Dermis microvascular lymphatic vessel endothelial cell (primary cell): Measurements from ENCODE around the gene CD22. TPM values are rescaled to one million over a fixed set of nuclear protein-coding genes. Genes with fewer than 3 reads are reported as not detected.
"Not testable (repeated sequence)": the region's sequence is repeated elsewhere in the genome, so short reads cannot be mapped to it uniquely, and the experiment has no call there.

Source experiments
- DNase-seq, 2 donors: peaks; one replicate each; pipeline versions ENCODE4 v3.0.0 to v3.0.0-alpha.2; 2010; ENCODE audit warnings: low read depth in 2 of 2
- total RNA-seq: library from RNA; depleted of rRNA; stranded (reverse); fragments of >200 nt; gene quantifications from 2 replicates; pipeline ENCODE4 v1.2.1, GENCODE V29; 2014

Gene CD22
- total RNA-seq, 1 donor from 2014 or later: 0.13 TPM

GRCh38 chr19:35357867-35358573, 29.0 kb downstream of the CD22 start, which contains the start of gene FFAR3:
TSS of gene FFAR3 (plus strand) at chr19:35358460. CDS start at chr19:35358891, 431 bp downstream.
- DNase-seq: peak; percentile 33 to 39

GRCh38 chr19:35358834-35359233, 29.8 kb downstream of the CD22 start:
- DNase-seq: not testable (repeated sequence)

GRCh38 chr19:35359395-35359794, 30.4 kb downstream of the CD22 start:
- DNase-seq: not testable (repeated sequence)

GRCh38 chr19:35360081-35360480, 31.1 kb downstream of the CD22 start:
- DNase-seq: not testable (repeated sequence)

- DNase-seq: no peak
Observed at GRCh38 chr19:35360880-35361420, 32.0 kb downstream of the CD22 start.

- DNase-seq: no peak
Observed at GRCh38 chr19:35362261-35363000, 33.4 kb downstream of the CD22 start.

GRCh38 chr19:35363001-35363590, 34.1 kb downstream of the CD22 start:
- no peak for DNase-seq

GRCh38 chr19:35363711-35364425, 34.9 kb downstream of the CD22 start:
- DNase-seq: no peak

- DNase-seq: no peak
Observed at GRCh38 chr19:35365303-35365702, 36.3 kb downstream of the CD22 start.

- DNase-seq: no peak
Observed at GRCh38 chr19:35368378-35368777, 39.4 kb downstream of the CD22 start.

GRCh38 chr19:35369522-35369921, 40.5 kb downstream of the CD22 start:
- no peak for DNase-seq

- no peak for DNase-seq
Observed at GRCh38 chr19:35370722-35371121, 41.7 kb downstream of the CD22 start, which contains the start of gene GPR42. TSS of gene GPR42 (plus strand) at chr19:35371068. CDS start at chr19:35371360, 292 bp downstream.

- no peak for DNase-seq
Observed at GRCh38 chr19:35373492-35373891, 44.5 kb downstream of the CD22 start.

- DNase-seq: not testable (repeated sequence)
Observed at GRCh38 chr19:35374031-35374430, 45.0 kb downstream of the CD22 start.

- DNase-seq: no peak
Observed at GRCh38 chr19:35375505-35376307, 46.7 kb downstream of the CD22 start.

GRCh38 chr19:35377656-35378055, 48.7 kb downstream of the CD22 start:
- DNase-seq: no peak

- no peak for DNase-seq
Observed at GRCh38 chr19:35378356-35378755, 49.4 kb downstream of the CD22 start.

- DNase-seq: not testable (repeated sequence)
Observed at GRCh38 chr19:35379545-35379944, 50.6 kb downstream of the CD22 start.

GRCh38 chr19:35379992-35380391, 51.0 kb downstream of the CD22 start:
- no peak for DNase-seq

- DNase-seq: no peak
Observed at GRCh38 chr19:35380450-35381124, 51.6 kb downstream of the CD22 start.
